NOMO-1 (cell line): ENCODE results near the gene RABGEF1.
"Not testable (repeated sequence)": the region's sequence is repeated elsewhere in the genome, so short reads cannot be mapped to it uniquely, and the experiment has no call there.

ENCODE experiments used
- DNase-seq, 2 experiments: peaks; one replicate each; lab custom pipeline; 2025; ENCODE audit not compliant: unreplicated experiment in 2 of 2; lab: John Stamatoyannopoulos, UW

The RABGEF1 gene

GRCh38 chr7:66740302-66740979 lies at the start of gene RABGEF1:
RABGEF1 (plus strand) TSS chr7:66740733; CDS start chr7:66771900, 31,167 bp downstream.
- DNase-seq: peak; percentile 92 to 95

- no peak for DNase-seq
These were observed 47.2 kb upstream of the RABGEF1 start for GRCh38 chr7:66693331-66693730.

- DNase-seq: no peak
These were observed 46.2 kb upstream of the RABGEF1 start for GRCh38 chr7:66694286-66694685.

GRCh38 chr7:66695417-66695816 lies 45.1 kb upstream of the RABGEF1 start:
- DNase-seq: not testable (repeated sequence)

DNA sequence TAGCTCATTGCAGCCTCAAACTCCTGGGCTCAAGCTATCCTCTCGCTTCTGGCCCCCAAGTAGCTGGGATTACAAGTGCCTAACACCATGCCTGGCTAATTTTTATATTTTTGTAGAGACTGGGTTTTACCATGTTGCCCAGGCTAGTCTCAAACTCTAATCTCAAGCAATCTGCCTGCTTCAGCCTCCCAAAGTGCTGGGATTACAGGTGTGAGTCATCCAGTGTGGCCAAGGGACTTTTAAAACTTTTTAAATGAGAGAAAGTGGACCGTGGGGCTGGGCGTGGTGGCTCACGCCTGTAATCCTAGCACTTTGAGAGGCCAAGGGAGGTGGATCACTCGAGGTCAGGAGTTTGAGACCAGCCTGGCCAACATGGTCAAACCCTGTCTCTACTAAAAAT lies 44.4 kb upstream of the RABGEF1 start:
- DNase-seq: not testable (repeated sequence)

DNA sequence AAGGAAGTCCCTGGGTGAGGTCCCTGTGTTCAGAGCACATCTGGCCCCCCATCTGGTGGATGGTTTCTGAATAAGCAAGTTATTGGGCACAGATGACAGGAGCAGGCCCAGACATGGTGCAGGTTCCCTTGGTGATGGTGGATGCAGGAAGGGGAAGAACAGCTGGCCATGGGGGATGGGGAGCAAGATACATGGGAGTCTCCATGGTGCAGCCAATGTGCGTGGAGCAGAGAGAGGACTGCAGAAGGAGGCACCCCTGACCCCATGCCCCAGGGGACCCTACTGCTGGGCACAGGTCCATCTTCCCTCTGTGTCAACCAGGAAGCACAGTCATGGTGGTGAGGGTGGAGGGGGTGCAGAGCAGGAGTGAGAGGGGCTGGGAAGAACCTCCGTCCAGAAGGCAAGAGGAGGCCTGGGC lies 43.8 kb upstream of the RABGEF1 start:
- DNase-seq: no peak

GRCh38 chr7:66697449-66698438 lies 42.8 kb upstream of the RABGEF1 start:
- no peak for DNase-seq

DNA sequence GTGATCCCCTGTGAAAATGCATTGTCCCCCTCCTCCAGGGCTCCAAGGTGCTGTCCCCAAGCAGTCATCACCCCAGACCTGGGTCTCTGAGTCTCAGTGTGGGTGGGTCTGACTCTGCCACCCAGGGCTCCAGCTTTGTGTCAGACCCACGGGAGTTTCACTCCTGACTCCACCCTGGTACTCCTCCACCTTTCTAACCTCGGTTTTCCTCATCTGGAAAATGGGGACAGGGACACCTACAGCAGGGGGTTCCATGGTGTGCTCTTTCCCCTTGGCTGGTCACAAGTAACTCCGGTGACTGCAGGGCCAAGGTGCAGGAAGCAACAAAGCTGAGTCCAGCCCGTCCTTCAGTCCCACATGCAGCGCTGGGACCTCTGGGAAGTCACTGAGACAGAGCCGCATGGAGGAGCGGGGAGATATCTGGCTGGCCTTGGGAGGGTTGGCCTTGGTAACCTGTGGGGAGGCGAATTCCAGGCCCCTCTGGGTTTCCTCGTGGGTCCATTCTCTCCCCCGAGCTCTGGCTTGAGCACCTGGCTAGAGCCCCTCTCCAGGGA lies 41.8 kb upstream of the RABGEF1 start:
- no peak for DNase-seq

GRCh38 chr7:66699998-66700397 lies 40.5 kb upstream of the RABGEF1 start:
- DNase-seq: no peak

- DNase-seq: no peak
These were observed 39.9 kb upstream of the RABGEF1 start for GRCh38 chr7:66700633-66701131.

- DNase-seq: no peak
These were observed 32.7 kb upstream of the RABGEF1 start for GRCh38 chr7:66707825-66708224.

DNA sequence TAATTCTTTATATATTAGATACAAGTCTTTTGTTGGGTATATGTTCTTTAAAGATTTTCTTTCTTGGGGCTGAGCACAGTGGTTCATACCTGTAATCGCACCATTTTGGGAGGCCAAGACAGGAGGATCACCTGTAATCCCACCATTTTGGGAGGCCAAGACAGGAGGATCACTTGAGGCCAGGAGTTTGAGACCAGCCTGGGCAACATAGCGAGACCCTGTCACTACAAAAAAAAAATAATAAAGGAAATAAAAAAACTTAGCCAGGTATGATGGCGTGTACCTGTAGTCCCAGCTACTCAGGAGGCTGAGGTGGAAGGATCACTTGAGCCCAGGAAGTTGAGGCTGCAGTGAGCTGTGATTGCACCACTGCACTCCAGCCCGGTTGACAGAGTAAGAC lies 29.8 kb upstream of the RABGEF1 start:
- not testable (repeated sequence) for DNase-seq

DNA sequence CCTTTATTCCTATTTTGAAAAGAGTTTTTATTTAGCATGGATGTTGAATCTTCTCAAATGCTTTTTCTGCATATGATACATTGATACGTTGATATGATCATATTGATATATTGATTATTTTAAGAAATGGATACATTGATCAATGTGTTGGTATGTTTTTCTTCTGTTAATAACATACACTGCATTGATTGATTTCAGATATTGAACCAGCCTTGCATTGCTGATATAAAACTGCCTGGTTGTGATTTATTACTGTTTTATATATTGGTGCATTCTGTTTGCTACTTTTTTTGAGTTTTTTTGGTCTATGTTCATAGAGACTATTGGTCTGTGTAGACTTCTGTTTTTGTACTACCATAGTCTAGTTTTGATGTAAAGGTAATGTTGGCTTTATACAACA lies 26.8 kb upstream of the RABGEF1 start:
- DNase-seq: no peak

DNA sequence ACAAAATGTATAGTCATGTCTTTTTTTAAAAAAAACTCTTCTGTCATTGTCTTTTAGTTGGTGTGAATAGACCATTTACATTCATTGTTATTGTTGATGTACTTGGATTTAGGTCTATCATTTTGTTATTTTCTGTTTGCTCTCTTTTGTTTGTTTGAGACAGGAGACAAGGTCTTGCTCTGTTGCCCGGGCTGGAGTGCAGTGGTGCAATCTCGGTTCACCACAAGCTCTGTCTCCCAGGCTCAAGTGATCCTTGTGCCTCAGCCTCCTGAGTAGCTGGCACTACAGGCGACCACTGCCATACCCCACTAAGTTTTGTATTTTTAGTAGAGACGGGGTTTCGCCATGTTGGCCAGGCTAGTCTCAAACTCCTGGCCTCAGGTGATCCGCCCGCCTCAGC lies 23.9 kb upstream of the RABGEF1 start:
- not testable (repeated sequence) for DNase-seq

DNA sequence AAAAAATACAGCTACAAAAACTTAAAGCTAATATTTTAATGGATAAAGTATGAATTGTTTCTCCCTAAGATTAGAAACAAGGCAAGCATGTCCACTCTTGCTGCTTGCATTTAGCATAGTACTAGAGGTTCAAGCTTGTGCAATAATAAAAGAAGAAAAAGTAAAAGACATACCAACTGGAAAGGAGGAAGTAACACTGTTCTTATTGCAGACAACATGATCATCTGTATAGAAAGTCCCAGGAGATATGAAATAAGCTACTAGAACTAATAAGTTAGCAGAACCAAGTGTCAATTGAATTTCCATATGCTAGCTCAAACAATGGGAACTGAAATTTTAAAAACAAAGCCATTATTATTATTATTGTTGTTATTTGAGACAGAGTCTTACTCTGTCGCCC lies 20.0 kb upstream of the RABGEF1 start:
- DNase-seq: peak in 1 of 2 experiments; percentile 70

DNA sequence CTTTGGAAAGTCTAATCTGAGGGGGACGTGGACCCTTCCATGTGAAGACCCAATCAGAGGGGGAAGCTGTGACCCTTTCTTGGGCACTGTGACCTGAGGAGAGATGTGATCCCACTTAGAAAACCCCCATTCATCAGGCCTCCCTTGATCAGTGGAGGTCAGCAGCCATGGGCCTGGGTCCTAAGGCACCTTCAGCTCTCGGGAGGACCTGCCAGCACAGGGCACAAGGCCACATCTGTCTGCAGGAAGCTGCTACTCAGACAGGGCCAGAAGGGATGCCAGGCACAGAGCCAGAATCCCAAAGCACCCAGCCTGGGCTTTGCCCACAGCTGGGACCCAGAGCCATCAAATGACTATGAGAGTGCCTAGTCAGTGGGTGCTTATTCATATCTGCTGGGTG lies 14.7 kb upstream of the RABGEF1 start:
- DNase-seq: no peak

- DNase-seq: no peak
These were observed 13.5 kb upstream of the RABGEF1 start for GRCh38 chr7:66727058-66727457.

DNA sequence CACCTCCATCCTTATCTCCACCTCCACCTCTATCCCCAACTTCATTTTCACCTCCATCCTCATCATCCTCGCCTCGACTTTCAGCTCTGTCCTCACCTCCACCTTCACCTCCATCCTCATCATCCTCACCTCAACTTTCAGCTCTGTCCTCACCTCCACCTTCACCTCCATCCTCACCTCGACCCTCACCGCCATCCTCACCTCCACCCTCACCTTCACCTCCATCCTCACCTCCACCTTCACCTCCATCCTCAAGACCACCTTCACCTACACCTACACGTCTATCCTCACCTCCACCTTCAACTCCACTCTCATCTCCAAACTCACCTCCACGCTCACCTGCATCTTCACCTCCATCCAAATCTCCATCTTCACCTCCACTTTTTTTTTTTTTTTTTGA lies 12.0 kb upstream of the RABGEF1 start:
- DNase-seq: no peak

GRCh38 chr7:66729274-66729673 lies 11.3 kb upstream of the RABGEF1 start:
- no peak for DNase-seq

DNA sequence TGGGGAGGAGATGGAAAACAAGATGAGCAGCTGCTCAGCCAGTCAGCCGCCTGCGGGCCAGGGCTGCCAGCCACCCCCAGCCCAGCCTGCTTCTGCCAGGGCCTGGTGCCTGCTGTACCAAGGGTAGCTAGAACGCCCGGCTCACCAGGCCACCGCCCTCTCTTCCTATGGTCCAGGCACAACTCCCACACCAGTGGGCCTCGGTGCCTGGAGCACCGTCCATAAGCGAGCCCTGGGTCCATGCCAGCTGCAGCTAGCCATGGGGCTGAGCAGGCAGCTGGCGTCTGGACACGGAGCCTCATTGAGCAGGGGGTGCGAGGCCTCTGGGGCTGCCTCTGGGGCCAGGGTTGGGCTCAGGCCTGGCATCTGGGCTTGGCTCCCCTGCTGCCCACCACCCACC lies 8.5 kb upstream of the RABGEF1 start:
- no peak for DNase-seq

DNA sequence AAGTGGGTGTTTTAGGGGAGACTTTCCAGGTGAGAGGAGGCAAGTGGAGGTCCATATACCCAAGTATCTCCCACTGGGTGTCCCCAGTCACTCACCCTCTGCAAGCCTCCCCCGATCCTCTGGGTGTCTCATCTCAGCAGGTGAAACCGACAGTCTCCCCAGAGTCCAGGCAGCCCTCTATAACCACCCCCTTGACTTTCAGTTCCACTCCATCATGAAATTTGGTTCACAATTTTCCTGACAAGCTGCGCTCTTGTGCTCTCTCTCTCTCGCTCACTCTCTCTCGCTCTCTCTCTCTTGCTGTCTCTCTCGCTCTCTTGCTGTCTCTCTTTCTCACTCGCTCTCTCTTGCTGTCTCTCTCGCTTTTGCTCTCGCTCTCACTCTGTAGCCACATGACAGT lies 8.1 kb upstream of the RABGEF1 start:
- DNase-seq: no peak
